Fibroblast of the aortic adventitia (primary cell): ENCODE data around the gene ERFL. TPM values are rescaled to one million over a fixed set of nuclear protein-coding genes. Genes with fewer than 3 reads are reported as not detected.

Experiments used
- DNase-seq: peaks from one replicate; pipeline ENCODE4 v3.0.0-alpha.2; 2010; ENCODE audit warnings: low read depth
- H3K4me3 ChIP-seq: 2 replicates; pipeline ENCODE4 v1.5.1; 2011; ENCODE audit warnings: low read depth, mild to moderate bottlenecking, control low read depth, low read length, moderate library complexity
- total RNA-seq: library from RNA; depleted of rRNA; stranded (reverse); fragments of >200 nt; gene quantifications from 2 replicates; pipeline ENCODE4 v1.2.3, GENCODE V29; 2012; ENCODE audit warnings: low replicate concordance
- TF ChIP-seq, protein P1 (sequence below): IDR thresholded peaks from 2 replicates; pipeline ENCODE4 v1.5.1; 2011; ENCODE audit warnings: mild to moderate bottlenecking, low read length, control low read depth, inconsistent platforms; ENCODE audit not compliant: insufficient read depth

The ERFL gene
- total RNA-seq, 1 donor = not detected

DNA sequence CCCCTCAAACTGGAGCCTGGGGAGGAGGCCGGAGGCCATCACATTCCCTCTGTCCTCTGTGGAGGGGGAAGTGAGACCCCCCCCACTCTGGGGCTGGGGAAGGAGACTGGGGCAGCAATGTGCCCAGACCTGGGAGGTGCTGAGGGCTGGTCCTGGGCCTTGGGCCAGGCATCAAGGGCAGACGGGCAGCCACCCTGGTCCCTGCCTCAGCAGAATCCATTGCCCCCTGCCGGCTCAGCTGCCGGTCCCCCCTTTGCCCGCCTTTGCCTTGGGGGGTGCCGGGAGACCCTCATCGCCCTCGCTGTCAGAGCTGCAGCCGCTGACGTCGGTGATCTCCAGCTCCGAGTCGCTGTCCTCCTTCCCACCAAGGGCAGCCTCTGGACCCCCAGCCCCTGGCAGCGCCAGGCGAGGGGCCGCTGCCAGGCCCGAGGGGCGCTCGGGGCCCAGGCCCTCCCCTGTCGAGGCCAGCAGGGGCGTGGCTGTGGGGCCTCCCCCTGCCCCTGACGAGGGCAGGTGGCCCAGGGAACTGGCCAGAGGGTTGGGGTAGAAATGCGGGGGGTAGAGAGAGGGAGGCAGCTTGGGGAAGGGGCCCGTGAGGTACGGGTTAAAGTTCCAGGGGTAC is 20.1 kb downstream of the ERFL start:
- no peak overlapping the region for H3K4me3 ChIP-seq
- TF ChIP-seq, protein P1, sequence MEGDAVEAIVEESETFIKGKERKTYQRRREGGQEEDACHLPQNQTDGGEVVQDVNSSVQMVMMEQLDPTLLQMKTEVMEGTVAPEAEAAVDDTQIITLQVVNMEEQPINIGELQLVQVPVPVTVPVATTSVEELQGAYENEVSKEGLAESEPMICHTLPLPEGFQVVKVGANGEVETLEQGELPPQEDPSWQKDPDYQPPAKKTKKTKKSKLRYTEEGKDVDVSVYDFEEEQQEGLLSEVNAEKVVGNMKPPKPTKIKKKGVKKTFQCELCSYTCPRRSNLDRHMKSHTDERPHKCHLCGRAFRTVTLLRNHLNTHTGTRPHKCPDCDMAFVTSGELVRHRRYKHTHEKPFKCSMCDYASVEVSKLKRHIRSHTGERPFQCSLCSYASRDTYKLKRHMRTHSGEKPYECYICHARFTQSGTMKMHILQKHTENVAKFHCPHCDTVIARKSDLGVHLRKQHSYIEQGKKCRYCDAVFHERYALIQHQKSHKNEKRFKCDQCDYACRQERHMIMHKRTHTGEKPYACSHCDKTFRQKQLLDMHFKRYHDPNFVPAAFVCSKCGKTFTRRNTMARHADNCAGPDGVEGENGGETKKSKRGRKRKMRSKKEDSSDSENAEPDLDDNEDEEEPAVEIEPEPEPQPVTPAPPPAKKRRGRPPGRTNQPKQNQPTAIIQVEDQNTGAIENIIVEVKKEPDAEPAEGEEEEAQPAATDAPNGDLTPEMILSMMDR = no peak
- no peak for DNase-seq

DNA sequence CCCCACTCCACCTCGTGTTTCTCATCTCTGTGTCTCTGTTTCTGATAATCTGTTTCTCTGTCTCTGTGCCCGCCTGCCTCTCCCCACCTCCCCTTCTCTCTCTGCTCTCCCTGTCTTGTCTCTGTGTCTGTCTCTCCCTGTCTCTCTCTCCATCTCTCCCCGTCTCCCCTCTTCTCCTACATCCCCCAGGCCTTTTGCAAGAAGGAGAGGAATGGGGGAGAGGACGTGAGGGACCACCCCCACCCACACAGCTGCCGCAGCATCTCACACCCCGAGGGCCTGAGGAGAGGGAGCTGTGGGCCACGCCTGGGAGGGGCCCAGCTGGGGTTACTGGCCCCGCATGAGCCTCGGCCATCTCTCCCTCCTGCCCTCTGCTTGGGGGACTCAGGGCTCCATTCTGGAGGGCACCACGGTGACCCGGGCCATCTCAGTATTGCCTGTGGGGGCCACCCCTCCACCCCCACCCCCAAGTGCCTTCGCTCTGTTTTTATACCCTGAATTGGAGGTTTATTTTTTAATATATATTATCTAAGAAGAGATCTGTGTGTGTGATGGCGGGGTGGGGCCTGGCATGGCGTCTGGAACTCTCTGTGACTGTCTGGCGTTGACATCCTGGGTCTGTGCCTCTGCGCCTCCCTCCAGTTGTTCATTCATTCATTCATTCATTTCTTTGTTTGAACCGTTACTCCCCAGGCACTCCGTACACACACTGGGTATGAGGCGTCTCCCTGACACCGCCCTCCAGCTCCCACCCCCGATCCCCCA is 21.2 kb downstream of the ERFL start:
- no peak overlapping the region for H3K4me3 ChIP-seq
- no peak for DNase-seq
- TF ChIP-seq, protein P1 = no peak

DNA sequence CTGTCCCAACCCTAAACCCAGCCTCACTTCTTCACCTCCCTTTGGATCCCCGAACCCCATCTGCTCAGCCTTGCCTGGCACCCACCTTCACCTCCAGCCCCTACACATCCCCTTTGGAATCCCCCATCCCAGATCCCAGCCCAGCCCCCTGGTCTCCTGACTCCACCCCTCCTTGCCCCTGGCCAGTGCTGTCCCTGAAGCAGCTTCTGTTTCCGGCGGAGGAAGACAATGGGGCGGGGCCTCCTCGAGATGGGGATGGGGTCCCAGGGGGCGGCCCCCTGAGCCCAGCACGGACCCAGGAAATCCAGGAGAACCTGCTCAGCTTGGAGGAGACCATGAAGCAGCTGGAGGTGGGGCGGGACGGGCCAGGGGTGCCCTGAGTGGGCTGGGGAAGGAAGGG is 22.0 kb downstream of the ERFL start:
- TF ChIP-seq, protein P1 = no peak
- DNase-seq = no peak
- H3K4me3 ChIP-seq = no peak overlapping the region

DNA sequence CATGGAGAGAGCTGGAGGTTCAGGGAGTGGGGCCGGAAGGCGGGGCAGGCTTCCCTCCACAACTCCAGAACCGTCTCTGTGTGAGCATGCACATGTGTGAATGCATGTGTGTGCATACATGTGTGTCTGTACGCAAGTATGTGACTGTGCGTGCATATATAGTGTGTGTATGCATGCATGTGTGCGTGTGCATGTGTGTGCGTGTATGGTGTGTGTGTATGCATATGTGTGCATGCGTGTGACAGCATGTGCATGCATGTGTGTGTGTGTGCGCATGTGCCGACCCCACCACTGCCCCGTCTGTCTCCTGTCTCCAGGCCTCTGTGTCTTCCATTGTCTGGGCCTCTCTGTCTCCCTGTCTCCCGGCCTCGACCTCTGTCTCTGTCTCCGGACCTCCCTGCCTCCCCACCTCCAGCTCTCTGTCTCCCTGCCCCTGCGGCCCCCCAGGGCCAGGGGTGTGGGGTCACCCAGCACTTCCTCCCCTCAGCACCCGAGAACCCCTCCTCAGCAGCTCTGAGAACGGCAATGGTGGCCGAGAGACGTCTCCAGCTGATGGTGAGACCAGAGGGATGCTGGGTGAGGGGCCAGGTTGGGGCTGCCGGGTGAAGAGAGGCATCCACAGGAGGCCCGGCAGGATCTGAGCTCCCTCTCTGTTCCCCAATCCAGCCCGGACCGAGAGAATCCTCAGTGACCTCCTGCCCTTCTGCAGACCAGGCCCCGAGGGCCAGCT is 22.8 kb downstream of the ERFL start:
- H3K4me3 ChIP-seq = no peak overlapping the region
- DNase-seq = no peak
- TF ChIP-seq, protein P1 = no peak

DNA sequence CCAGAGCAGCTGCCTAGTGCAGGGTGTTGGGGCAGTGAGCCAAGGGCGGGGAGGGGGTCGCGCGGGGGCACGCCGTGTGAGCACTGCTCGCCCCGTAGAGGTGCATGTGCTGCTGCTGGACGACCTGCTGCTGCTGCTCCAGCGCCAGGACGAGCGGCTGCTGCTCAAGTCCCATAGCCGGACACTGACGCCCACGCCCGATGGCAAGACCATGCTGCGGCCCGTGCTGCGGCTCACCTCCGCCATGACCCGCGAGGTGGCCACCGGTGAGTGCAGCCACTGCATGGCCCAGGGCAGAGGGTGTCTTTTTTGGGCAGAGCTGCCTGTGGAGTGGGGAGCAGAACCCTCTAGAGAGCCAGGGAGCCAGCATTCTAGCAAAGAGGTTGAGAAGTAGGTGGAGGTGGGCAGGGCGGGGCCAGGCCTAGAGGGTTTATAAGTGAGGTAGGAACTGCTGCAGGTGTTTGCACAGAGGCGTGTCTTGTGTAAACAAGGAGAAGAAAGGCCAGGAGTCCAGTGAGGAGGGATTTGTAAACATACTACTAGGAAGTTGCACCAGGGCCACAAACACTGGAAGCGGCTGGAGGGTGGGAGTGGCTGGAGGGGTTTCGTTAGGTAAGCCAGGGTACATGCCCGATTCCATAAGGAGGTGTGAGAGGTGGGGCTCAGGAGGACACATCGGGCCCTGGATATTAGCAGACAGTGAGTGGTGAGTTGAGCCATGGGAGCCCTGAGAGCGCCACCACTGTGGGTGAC is 24.0 kb downstream of the ERFL start:
- TF ChIP-seq, protein P1 = no peak
- no peak overlapping the region for H3K4me3 ChIP-seq
- DNase-seq = no peak

DNA sequence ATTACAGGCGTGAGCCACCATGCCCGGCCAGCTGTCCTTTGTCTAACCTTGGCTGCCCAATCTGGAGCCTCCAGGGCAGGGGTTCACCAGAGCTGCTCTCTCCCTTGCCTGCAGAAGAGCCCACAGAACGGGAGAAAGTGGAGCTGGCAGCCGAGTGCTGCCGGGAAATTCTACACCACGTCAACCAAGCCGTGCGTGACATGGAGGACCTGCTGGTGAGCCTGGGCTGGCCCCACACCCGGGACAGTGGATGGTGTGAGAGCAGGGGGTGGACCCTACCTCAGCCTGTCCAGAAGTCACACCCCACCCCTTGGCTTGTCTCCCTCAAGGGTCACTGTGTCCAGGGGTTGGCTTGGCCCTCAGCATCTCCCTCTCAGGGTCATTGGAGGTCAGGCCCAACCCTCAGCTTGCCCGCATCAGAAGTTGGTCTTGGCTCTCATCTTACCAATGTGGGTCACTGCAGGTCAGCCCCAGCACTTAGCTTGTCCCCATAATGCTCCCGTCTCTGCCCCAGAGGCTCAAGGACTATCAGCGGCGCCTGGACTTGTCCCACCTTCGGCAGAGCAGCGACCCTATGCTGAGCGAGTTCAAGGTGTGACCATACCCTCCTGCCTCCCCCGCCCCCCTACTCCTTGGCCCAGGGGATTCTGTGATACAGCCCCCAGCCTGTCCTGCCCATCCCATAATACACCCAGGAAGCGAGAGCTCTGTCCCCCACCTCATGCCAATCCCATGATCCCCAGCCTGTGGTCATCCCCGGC is 24.9 kb downstream of the ERFL start:
- TF ChIP-seq, protein P1 = no peak
- no peak overlapping the region for H3K4me3 ChIP-seq
- no peak for DNase-seq
